Spleen (tissue), 11 donors: Measurements from ENCODE around the gene TBX1. TPM values are rescaled to one million over a fixed set of nuclear protein-coding genes. Genes with fewer than 3 reads are reported as not detected.

ENCODE experiments used
- DNase-seq: peaks from one replicate; pipeline ENCODE4 v3.0.0-alpha.2; 2020
- H3K27ac ChIP-seq, 8 donors: fragments of 200-600 bp; sonication (generic) in 7 of 8; 1 replicate in 4 of 8; 2 replicates in 4 of 8; pipeline versions ENCODE4 v1.5.0 to v1.8.0; 2016 to 2021; ENCODE audit warnings: inconsistent platforms in 4 of 8, mild to moderate bottlenecking in 4 of 8, moderate library complexity in 1 of 8
- H3K27me3 ChIP-seq, 7 donors: fragments of 200-600 bp; sonication (generic) in 6 of 7; replicated peaks in 1 of 7; 1 replicate in 4 of 7; 2 replicates in 3 of 7; pipeline versions ENCODE4 v1.5.0 to v1.8.0; 2016 to 2021; ENCODE audit warnings: inconsistent platforms in 3 of 7, mild to moderate bottlenecking in 1 of 7
- H3K36me3 ChIP-seq, 6 donors: fragments of 200-600 bp; sonication (generic) in 5 of 6; 1 replicate in 4 of 6; 2 replicates in 2 of 6; pipeline versions ENCODE4 v1.5.0 to v1.8.0; 2016 to 2021; ENCODE audit warnings: inconsistent platforms in 2 of 6
- H3K4me1 ChIP-seq, 6 donors: fragments of 200-600 bp; sonication (generic) in 5 of 6; 1 replicate in 3 of 6; 2 replicates in 3 of 6; pipeline versions ENCODE4 v1.5.0 to v1.8.0; 2016 to 2021; ENCODE audit warnings: inconsistent platforms in 3 of 6
- H3K4me3 ChIP-seq, 8 donors: fragments of 200-600 bp; sonication (generic) in 7 of 8; 1 replicate in 4 of 8; 2 replicates in 4 of 8; pipeline versions ENCODE4 v1.5.0 to v1.8.0; 2016 to 2021; ENCODE audit warnings: inconsistent platforms in 4 of 8, mild to moderate bottlenecking in 4 of 8, moderate library complexity in 2 of 8
- H3K9me3 ChIP-seq, 8 donors: fragments of 200-600 bp; sonication (generic) in 7 of 8; 1 replicate in 4 of 8; 2 replicates in 4 of 8; pipeline versions ENCODE4 v1.5.0 to v1.8.0; 2016 to 2021; ENCODE audit warnings: inconsistent platforms in 4 of 8
- CTCF ChIP-seq, 11 experiments: fragments of 200-600 bp in 7 of 11; fragments of 450-650 bp in 4 of 11; sonication (generic) in 4 of 11; IDR thresholded peaks in 8 of 11; conservative IDR thresholded peaks in 3 of 11; 1 replicate in 7 of 11; 2 replicates in 4 of 11; pipeline versions ENCODE4 v1.4.0 to v1.8.0; 2016 to 2021; ENCODE audit warnings: antibody characterized with exemption in 11 of 11, inconsistent platforms in 4 of 11, mild to moderate bottlenecking in 1 of 11
- POLR2A ChIP-seq, 3 donors: fragments of 450-650 bp; IDR thresholded peaks; one replicate each; pipeline ENCODE4 v1.5.1; 2017; ENCODE audit warnings: antibody characterized with exemption in 3 of 3, mild to moderate bottlenecking in 1 of 3
- POLR2AphosphoS5 ChIP-seq, 3 donors: sonication (generic); formaldehyde crosslinking; IDR thresholded peaks; one replicate each; pipeline ENCODE4 v1.5.1; 2017; ENCODE audit warnings: antibody characterized with exemption in 3 of 3
- WGBS, 5 donors: extraction: QIAGEN DNeasy Blood & Tissue Kit in 3 of 5; methylation state at CpG; one replicate each; pipeline versions ENCODE4 v1.1.5 to v1.1.7; 2013 to 2018; 5-methylcytosine and 5-hydroxymethylcytosine counted together
- intact Hi-C: fragments of 100-400 bp; cut with DNase I; formaldehyde crosslinking; loops from one replicate; pipeline ENCODE4 v1.15.0; 2023; ENCODE audit warnings: low total_unique reads
- polyA plus RNA-seq, 3 donors: library from polyadenylated mRNA; stranded (reverse); fragments of 200-250 nt; gene quantifications; one replicate each; pipeline ENCODE4 v1.2.1, GENCODE V29; 2013
- total RNA-seq, 7 donors: library from RNA; depleted of rRNA in 3 of 7; stranded (reverse); fragments of >200 nt in 3 of 7; fragmentation: NEBNext Ultra II Directional in 4 of 7; extraction: Animal tissue kit (Norgen Biotek cat#: 25700) in 4 of 7; gene quantifications; one replicate each; pipeline versions ENCODE4 v1.1.0 to v1.2.1, GENCODE V29; 2016 to 2021
- donor health status: healthy with polysubstance abuse.
- donor health status: DM: no; HTN: no; CAD: no; lungs with moderate emphysema.
- donor health status: DM: no; HTN: no; CAD: no.
- donor health status: Bipolar disorder and iron deficiency.
- donor health status: healthy.
- donor health status: DM: no; HTN: no; CAD: no.
- donor health status: DM: yes; HTN: yes; CAD: no.

The TBX1 gene
- total and polyA plus RNA-seq, 10 donors, result 0.17 to 10.5 (median 0.70) TPM

- intact Hi-C loops, result no loop called here
- no peak overlapping the region for H3K27ac ChIP-seq
Observed at GRCh38 chr22:19801340-19802000, 40.9 kb downstream of the TBX1 start.

DNA sequence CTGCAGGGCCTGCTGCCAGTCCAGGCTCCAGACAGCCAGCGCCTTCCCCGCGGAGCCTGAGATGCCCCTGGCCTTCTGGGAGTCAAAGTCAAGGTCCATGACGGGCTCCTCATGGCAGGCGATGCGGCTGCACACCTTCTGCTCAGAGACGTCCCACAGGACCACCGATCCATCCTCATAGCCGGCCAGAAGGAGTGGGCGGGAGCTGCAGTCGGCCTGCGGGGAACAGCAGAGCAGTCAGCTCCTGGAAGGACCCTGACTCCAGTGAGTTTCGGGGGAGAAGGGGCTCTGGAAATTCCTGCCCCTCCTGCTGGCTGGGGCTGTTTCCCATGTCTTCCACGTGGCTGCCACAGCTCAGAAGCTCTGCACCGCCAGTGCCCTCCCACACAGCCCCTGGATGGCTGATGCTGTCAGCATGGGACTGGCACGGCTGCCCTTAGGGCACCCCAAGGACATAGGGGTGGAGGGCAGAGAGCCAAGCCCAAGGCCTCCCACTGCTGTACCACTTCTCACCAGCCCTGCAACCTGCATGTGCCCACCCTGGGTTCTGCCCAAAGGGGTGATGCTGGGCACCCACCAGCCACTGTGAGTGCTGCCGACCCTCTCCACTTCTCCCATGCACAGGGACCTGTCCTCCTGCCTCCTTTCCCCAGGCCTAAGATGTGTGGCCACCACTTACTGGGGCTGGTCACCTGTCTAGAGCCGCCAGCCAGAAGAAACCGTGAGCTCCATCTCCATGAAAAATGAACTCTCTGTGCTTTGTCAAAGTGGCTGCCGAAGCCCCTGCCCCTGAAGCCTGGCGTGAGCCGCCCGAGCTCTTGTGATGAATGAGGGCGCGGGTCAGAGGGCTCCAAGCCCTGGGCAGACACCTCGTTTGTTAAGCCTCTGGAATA, 41.7 kb downstream of the TBX1 start:
- Histone ChIP-seq H3K9me3 (no peaks in the 10 kb centered on the region), H3K4me3 (no peak overlapping the region), H3K27ac (no peak overlapping the region), H3K4me1 (peaks cover 0 to 18% (median 7%) of the 10 kb centered on the region in 6 donors), H3K27me3 (no peaks in the 10 kb centered on the region), H3K36me3 (peaks cover 0 to 82% (median 5%) of the 10 kb centered on the region in 6 donors)
- peak; percentile 52 for DNase-seq
- 81 to 89% (median 87%) methylated on average over 13 to 26 of the region's 26 CpGs for WGBS, 5 donors
- intact Hi-C loops, result no loop called here
- no peak for TF ChIP-seq POLR2A (IDR thresholded peaks at IDR 0.05)
- peak in 1 of 3 donors; percentile 23 for TF ChIP-seq POLR2AphosphoS5 (IDR thresholded peaks at IDR 0.05)

More at GRCh38 chr22:19801340-19802000, 40.9 kb downstream of the TBX1 start:
- H3K4me3 ChIP-seq, result no peak overlapping the region
- H3K36me3 ChIP-seq, result peaks cover 0 to 75% (median 4%) of the 10 kb centered on the region in 6 donors
- no peaks in the 10 kb centered on the region for H3K9me3 ChIP-seq
- H3K4me1 ChIP-seq, result peaks cover 0 to 13% (median 4%) of the 10 kb centered on the region in 6 donors
- WGBS, 5 donors, result 75 to 86% (median 84%) methylated on average over 18 of the region's 18 CpGs
- peak; percentile 54 for DNase-seq
- TF ChIP-seq POLR2AphosphoS5 (IDR thresholded peaks at IDR 0.05), result no peak
- peak in 4 of 11 experiments; percentile 4 to 27 (median 14) for TF ChIP-seq CTCF (IDR thresholded peaks at IDR 0.05 in 8 of 11, conservative IDR thresholded peaks at IDR 0.05 in 3 of 11)
- H3K27me3 ChIP-seq, result no peaks in the 10 kb centered on the region

DNA sequence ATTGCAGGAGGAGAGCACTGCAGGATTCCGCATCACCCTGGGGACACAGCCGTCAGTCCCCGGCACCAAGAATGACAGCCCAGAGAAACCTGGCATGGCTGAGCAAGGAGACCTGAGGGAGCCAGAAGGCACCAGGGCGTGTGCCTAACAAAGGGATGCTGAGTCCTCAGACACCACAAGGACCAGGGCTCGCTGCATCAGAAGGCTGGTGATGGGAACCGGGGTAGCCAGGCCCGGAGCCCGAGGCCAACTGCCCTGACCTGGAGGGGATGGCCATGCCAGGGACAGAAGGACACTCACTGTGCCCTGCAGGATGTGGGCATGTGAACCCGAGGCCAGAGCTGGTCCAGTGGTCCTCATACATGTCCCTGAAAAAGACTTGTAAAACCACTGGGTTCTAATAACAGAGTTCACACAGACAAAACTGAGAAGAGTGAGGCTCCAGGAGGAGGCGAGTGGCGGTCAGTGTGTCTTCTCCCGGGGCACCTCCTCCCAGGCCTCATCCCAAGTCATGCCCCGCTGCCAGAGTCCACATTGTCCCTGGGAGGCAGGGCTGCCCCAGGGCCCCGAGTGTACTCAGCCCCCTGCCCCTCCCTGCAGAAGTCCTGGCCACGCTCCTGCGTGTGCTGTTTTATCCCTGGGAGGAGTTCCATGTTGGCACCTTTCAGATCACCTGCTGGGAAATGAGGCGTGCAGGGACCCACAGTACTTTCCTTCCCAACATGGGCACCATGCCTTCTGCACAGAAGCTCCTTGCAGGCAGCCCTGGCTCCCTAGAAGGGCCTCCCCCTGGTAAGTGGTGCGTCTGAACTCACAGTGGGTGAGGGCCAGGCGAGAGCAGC, 42.5 kb downstream of the TBX1 start:
- intact Hi-C loops, result no loop called here
- no peak for TF ChIP-seq POLR2AphosphoS5 (IDR thresholded peaks at IDR 0.05)
- no peaks in the 10 kb centered on the region for H3K27me3 ChIP-seq
- no peaks in the 10 kb centered on the region for H3K9me3 ChIP-seq
- 91 to 96% (median 93%) methylated on average over 19 of the region's 19 CpGs for WGBS, 5 donors
- H3K27ac ChIP-seq, result no peak overlapping the region
- H3K36me3 ChIP-seq, result peaks cover 0 to 87% (median 5%) of the 10 kb centered on the region in 6 donors
- peak; percentile 58 for DNase-seq
- H3K4me3 ChIP-seq, result no peak overlapping the region
- H3K4me1 ChIP-seq, result peaks cover 0 to 18% (median 7%) of the 10 kb centered on the region in 6 donors

DNA sequence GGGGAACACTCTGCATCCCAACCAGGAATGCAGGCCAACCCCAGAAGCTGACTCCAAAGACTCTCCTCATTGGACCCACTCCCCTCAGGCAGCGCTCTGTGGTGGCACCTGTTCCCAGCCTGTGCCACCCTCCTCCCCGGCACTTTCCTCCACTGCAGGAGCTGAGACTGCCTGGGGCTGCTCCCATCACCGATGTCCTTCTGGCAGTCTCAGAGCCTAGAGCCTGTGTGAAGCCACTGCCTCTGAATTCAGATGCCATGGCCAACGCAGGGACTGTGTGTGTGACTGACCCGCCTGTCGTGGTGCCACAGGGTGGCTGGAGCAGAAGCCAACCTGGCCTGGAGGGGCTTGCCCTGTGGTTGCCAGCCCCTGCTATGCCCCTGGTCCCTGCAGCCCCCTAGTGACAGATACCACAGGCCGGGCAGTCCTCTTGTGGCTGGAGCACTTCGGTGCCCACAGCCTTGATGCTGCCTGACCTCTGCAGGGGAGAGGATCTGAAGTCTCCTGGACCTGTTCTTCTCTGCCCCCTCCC, 43.2 kb downstream of the TBX1 start:
- 88 to 100% (median 97%) methylated on average over 3 to 8 of the region's 8 CpGs for WGBS, 5 donors
- Histone ChIP-seq H3K4me1 (peaks cover 0 to 18% (median 7%) of the 10 kb centered on the region in 6 donors), H3K36me3 (peaks cover 0 to 87% (median 5%) of the 10 kb centered on the region in 6 donors), H3K4me3 (no peak overlapping the region), H3K9me3 (no peaks in the 10 kb centered on the region), H3K27me3 (no peaks in the 10 kb centered on the region), H3K27ac (no peak overlapping the region)
- intact Hi-C loops, result no loop called here
- DNase-seq, result peak; percentile 57
- TF ChIP-seq POLR2A (IDR thresholded peaks at IDR 0.05) (no peak), POLR2AphosphoS5 (IDR thresholded peaks at IDR 0.05) (no peak), CTCF (IDR thresholded peaks at IDR 0.05 in 8 of 11, conservative IDR thresholded peaks at IDR 0.05 in 3 of 11) (no peak)
